ENCODE measurements around the gene CUEDC2.

Gene CUEDC2

DNA sequence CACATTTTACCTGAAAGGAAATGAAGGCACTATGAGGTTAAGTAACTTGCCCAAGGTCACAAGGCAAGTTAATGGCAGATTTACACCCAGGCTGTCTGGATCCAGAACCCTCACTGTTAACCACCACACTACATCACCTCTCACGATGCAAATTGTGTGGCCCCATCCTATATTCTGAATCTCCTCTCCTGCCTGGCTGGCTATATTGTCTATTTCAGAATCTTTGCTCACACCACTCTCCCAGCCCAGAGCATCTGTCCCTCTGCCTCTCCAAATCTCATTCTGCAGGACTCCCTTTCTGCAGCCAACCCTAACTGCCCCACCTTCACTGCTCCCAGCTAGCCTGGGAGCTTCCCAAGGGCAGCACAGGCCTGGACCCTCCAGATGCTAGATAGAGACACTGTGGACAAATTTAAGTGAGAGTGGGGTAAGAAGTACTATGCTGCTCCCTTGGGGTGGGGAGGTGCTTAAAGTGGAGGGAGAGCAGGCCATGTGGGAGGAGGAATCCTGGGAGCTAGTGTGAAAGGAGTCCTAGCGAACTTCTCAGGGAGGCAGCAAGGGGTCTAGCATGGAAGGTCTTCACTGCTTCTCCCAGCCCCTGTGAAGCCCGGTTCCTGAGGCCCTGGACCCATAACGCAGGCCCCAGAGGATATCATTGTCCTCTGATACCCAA is 786 bp downstream of the CUEDC2 start:
- in situ Hi-C loops (cut with MboI; ENCODE audit: low pct_unique_long_range_greater_than_20kb, low sequenced_read_pairs), result no loop called here
- DNase-seq, result peak; percentile 40

DNA sequence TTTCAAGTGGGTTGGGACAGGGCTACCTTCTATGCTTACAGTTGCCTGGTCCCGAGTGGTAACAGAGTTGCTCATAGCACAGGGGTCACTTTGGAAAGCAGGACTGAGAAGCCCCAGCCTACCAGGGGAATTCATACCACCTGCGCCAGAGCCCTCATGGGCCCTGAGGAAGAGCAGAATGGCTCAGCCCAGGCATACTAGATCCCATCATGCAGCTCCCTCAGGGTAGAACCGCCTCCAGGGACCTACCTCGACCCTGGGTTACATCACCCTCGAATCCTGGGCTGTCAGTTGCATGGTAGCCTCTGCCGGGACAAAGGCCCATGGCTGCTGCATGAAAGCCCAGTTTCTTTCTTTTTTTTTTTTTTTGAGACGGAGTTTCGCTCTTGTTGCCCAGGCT is 2.9 kb downstream of the CUEDC2 start:
- in situ Hi-C loops (cut with MboI; ENCODE audit: low pct_unique_long_range_greater_than_20kb, low sequenced_read_pairs), result no loop called here

DNA sequence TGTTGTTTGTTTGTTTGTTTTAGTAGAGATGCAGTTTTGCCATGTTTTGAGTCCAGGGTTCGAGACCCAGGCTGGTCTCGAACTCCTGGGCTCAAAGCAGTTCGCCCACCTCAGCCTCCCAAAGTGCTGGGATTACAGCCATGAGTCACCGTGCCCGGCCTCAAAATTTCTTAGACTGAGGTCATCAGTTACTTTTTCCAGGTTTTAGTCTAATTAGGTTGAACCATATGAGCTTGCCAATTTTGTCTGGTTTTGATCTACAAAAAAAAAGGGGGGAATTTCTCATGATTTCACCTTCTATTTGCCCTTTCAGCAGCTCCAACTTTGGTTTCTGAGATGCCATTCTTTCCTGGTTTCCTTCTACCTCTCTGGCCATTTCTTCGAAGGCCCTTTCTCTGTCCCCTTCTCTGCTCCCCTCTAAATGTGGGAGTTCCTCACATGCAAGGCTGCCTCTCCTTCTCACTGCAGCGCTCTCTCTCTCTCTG is 5.5 kb downstream of the CUEDC2 start:
- DNase-seq, result no peak
- in situ Hi-C loops (cut with MboI; ENCODE audit: low pct_unique_long_range_greater_than_20kb, low sequenced_read_pairs), result no loop called here

More for the DNA sequence above, 2.9 kb downstream of the CUEDC2 start:
- no peak for DNase-seq

DNA sequence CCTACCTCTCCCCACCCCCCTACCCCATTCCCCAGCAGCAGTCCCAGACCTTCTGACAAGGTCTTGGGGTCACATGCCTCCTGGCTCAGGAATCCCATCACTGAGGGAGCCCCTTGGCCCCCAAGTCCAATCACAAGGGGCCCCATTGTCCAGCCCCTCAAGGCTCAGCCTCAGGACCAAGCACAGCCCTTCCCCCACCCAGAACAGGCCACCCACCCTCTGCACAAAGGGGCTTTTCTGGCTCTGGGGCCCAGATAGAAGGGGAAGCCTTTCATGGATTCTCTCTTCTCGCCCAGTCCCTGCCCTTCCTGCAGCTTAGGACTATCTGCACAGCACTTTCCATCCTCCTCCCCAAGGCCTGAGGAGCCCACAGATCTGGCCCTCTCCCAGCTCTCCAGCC is 6.9 kb downstream of the CUEDC2 start:
- in situ Hi-C loops (cut with MboI; ENCODE audit: low pct_unique_long_range_greater_than_20kb, low sequenced_read_pairs), result no loop called here

DNA sequence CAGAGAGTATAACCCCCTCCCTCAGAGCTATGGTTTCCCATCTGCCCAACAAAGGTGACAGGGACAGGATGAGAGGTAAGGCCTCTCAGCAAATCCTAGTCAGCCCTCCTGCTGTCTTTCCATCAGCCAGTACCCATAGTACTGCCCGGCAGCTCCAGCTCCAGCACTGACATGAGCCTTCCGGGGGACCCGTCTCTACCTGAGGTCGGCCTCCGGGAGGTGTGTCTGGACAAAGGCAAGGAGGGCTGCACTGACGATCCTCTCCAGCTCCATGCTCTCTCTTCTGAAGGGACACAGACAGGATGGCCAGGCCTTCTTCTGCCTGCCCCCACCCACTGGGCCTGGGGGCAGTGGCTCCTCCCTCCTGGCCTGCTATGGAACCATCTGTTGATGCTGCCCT is 7.5 kb downstream of the CUEDC2 start:
- no peak for DNase-seq
- in situ Hi-C loops (cut with MboI; ENCODE audit: low pct_unique_long_range_greater_than_20kb, low sequenced_read_pairs), result no loop called here

More for the DNA sequence above, 6.9 kb downstream of the CUEDC2 start:
- no peak for DNase-seq

DNA sequence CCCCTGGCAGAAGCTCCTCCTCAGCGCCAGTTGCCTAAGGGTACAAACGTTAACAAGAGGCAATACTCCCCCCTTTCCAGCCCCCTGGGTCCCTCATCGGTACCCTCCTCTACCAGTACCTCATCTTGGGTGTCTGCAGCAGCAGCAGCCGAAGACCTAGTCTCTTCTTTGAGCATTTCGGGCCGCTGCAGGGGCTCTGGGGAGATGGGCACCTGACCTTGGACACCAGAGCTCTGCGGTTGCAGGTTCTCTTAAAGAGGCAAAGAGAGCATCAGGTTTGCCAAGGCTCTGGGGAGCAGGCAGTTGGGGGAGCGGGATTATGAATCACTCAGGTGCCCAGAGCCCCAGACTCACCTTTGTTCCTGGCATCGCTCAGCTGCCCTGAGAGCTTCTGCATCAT is 8.2 kb downstream of the CUEDC2 start:
- in situ Hi-C loops (cut with MboI; ENCODE audit: low pct_unique_long_range_greater_than_20kb, low sequenced_read_pairs), result no loop called here
- DNase-seq, result no peak

DNA sequence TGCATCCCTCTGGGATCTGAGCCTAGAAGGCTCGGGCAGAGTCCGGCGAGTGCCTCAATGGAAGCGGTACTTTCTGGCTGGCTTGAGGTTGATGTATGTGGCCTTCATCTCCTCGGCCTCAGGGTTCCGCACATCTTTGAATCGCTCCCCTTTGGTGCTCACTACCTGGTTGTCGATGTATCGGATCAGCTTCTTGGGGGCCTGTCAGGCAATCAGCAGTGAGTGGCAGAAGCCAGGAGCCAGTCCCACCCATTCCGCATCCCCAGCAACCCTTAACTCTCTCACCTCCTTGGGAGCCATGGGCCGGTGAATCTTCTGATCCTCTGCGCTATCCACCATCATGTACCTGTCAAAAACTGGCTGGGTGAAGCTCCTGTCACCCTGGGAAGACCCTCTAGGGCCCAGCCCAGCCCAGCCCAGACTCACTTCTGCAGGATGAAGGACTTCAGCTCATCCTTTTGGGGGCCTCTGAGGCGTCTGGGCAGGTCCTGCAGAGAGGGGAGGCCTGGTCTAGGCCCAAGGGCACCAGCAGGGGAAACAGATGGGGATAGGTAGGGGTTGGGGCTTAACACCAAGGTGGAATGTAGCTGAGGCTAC is 8.9 kb downstream of the CUEDC2 start:
- no peak for DNase-seq
- in situ Hi-C loops (cut with MboI; ENCODE audit: low pct_unique_long_range_greater_than_20kb, low sequenced_read_pairs), result no loop called here

DNA sequence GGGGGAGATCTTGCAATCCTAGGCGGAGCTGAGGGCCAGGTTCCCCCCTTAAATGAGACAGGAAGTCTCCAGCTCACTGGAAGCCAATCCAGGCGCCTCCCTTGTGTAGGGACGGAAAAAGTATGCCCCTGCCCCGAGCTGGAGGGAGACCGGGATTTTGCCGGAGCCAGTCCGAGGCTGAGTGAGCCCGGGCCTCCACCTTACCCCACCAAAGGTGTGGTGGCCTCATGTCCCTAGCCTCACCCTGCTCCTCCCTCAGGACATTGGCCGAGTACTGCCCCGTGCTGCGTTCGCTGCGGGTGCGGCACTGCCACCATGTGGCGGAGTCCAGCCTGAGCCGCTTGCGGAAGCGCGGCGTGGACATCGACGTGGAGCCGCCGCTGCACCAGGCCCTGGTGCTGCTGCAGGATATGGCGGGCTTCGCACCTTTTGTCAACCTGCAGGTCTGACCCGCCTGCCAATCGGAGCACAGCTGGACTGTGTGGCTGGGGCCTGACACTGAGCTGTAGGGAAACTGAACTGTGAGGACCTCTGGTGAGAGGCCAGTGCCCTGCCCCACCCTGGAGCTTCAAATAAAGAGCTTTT is 9.7 kb downstream of the CUEDC2 start:
- peak; percentile 75 for DNase-seq
- in situ Hi-C loops (cut with MboI; ENCODE audit: low pct_unique_long_range_greater_than_20kb, low sequenced_read_pairs), result no loop called here

DNA sequence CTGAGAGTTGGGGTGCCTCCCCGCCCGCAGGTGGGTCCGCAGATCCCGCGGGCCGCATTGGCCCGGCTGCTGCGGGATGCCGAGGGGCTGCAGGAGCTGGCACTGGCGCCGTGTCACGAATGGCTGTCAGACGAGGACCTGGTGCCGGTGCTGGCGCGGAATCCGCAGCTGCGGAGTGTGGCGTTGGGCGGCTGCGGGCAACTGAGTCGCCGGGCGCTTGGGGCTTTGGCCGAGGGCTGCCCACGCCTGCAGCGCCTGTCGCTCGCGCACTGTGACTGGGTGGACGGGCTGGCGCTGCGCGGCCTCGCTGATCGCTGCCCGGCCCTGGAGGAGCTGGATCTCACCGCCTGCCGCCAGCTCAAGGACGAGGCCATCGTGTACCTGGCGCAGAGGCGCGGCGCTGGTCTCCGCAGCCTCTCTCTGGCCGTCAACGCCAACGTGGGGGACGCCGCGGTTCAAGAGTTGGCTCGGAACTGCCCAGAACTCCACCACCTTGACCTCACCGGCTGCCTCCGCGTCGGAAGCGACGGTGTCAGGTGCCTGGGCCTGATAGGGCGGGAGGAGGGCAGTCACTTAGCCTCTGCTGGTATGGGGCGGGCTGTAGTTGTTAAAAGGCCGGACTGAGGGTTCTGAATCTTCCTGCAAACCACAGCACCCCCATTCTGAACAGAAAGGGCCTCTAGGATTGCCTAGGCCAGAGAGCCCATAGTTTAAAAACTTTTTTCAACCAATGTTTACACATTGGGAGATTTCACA is 10.4 kb downstream of the CUEDC2 start:
- peak; percentile 28 for DNase-seq
- in situ Hi-C loops (cut with MboI; ENCODE audit: low pct_unique_long_range_greater_than_20kb, low sequenced_read_pairs), result no loop called here

DNA sequence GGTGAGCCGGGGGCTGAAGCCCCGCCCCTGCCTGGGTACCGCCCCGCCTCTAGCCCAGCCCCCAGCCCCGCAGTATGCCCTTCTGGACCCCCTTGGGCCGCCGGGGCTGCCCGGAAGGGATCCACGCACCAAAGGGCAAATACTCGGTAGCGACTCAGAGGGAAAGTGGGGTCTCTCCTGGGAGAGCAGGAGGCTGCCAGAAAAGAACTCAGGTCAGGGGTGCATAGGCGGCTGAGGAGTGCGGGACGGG is 10.9 kb downstream of the CUEDC2 start:
- DNase-seq, result no peak
- in situ Hi-C loops (cut with MboI; ENCODE audit: low pct_unique_long_range_greater_than_20kb, low sequenced_read_pairs), result no loop called here

DNA sequence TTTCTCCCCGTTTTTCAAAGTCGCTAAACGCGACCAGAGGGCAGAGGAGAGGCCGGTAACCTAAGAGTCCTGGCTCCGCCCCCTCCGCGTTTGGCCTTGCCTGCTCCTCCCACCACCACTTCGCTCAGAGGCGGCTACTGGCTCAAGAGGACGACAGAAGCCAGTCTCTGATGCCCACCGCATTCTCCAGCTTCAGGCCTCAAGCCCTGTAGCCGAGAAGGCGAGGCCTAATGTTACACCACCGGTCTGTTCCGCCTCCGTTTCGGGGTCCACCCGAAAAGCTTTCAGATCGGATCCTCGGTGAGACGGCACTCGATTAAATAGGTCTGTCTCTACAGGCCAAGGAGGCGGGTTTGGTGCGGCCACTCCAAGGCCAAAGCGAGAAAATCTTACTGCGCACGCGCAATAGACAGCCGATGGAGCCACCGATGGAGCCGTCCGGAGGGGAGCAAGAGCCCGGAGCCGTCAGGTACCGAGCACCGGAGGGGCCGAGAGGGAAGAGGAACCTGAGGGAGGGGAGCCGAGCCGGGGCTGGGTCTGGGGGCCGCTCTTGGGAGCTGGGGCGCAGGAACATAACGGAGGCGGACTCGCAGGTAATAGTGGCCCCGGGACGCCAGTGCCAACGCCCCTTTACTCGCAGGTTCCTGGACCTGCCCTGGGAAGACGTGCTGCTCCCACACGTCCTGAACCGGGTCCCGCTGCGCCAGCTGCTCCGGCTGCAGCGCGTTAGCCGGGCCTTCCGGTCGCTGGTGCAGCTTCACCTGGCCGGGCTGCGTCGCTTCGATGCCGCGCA is 11.5 kb downstream of the CUEDC2 start, which contains the start of gene FBXL15:
Gene FBXL15, plus strand, starts transcription at position 123 of the 793 bp plus-strand sequence. Its CDS starts 294 bp downstream, at position 417.
- peak; percentile 98 for DNase-seq
- in situ Hi-C loops (cut with MboI; ENCODE audit: low pct_unique_long_range_greater_than_20kb, low sequenced_read_pairs), result no loop called here

DNA sequence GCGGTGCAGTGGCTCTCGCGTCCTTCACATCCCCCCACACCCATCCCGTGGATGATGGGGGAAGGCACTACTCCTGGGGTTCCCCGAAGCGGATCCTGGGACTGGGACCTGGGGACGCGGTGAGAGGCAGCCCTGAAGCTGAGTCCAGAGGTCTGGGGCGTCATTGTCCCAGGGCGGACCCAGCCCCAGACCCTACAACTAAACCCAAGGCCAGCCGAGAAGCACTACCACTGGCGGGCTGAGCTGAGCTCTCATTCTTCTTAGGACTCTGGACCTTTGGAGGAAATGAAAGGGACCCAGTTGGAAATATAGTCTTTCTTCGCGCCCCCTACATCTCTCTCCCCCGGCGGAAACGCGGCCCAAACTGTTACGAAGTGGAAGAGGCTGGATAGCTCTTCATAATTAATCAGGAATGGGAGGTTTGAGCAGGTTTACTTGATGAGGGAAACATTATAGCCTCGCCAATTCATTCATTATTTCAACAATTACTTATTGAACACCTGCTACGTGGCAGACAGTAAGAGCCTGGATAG is 12.1 kb downstream of the CUEDC2 start:
- in situ Hi-C loops (cut with MboI; ENCODE audit: low pct_unique_long_range_greater_than_20kb, low sequenced_read_pairs), result no loop called here
- no peak for DNase-seq

DNA sequence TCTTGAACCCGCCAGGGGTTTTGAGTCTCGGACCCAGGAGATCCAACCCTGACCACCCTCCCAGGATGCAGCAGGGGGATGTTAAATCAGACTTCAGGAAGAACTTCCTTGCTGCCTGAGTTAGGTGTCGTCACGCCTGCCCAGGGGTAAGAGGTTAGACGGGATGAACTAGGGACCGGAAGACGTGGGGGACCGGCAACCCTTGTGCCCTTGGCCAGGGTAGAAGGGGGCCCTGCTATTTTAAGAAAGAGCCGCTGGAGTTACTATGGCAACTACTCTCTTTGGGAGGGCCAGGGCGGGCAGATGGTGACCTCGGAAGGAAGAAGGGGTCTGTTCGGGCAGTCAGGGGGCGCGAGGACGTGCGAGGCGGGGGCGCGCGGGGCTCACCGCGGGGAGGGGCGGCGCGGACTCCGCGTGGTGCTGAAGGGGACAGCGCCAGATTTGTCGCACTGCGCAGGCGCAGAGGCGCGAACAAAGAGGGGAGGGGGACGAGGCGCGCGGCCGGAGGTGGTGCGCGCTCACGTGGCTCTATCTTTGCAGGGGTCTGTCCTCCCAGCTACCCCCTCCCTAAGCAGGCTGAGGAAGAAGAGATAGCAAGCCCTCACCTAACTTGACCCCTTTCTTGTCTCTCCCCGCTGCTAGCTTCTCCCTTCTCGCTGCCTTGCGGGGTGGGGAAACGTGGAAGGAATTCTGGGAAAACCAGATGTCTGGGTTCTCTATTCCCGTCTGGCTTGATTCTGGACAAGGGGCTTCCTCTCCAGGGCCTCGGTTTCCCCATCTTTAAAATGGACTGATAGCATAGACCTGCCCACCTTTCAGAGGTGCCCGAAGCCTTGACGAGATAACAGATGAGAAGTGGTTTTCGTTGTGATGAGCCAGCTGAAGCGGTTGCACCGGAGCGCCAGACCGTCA is 12.8 kb downstream of the CUEDC2 start:
- DNase-seq, result peak; percentile 57
- in situ Hi-C loops (cut with MboI; ENCODE audit: low pct_unique_long_range_greater_than_20kb, low sequenced_read_pairs), result no loop called here

DNA sequence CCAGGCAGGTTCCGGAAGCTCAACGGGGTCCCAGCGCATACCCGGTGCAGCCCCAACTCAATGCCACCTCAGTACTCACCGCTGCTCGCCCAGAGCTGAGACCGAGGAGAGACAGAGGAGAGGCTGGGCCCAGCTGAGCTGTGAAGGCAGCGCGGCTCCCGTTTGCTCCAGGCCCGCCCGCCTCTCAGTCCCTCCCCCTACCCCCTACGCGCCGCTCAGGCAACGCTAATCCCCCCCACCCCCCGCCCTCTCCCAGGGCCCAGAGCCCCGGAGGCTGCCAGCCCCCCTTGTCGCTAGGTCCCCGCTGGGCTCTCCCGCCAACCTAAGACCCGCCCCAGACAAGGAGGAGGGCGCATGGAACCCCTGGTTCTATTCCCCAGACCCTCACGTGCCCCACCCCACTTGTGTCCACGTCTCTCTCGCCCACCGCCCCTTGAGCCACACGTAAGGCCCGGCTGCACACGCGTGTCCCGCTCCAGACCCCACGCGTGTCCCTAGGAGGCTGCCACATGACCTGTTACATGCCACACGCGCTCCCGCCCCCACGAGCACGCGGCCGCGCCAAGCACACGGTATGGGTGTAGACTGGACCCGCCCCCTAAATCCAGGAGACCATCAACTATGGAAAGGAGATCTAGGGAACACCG is 13.6 kb downstream of the CUEDC2 start, which contains the start of gene PSD:
Gene PSD, minus strand, starts transcription at position 164 of the 647 bp plus-strand sequence. CDS start 1,747 bp downstream, outside the sequence.
- DNase-seq, result no peak
- in situ Hi-C loops (cut with MboI; ENCODE audit: low pct_unique_long_range_greater_than_20kb, low sequenced_read_pairs), result no loop called here

DNA sequence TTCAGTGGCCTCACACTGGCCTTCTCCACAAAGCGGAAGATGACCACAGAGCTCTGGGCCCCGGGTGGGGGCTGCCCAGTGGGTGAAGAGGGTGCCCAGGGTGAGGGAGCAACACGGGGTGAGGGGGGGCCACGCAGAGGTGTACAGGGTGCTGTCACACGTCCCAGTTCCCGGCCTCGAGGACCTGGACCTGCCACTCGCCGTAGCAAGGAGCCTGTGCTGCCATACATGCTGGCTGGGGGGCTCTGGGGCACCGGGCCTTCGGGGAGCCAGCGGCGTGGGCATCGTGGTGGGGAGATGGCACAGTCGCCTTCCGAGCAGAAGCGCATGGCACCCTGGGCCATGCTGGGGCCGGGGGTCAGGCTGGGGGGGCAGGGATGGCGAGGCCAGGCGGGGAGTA is 15.7 kb downstream of the CUEDC2 start:
- in situ Hi-C loops (cut with MboI; ENCODE audit: low pct_unique_long_range_greater_than_20kb, low sequenced_read_pairs), result no loop called here
- DNase-seq, result no peak

DNA sequence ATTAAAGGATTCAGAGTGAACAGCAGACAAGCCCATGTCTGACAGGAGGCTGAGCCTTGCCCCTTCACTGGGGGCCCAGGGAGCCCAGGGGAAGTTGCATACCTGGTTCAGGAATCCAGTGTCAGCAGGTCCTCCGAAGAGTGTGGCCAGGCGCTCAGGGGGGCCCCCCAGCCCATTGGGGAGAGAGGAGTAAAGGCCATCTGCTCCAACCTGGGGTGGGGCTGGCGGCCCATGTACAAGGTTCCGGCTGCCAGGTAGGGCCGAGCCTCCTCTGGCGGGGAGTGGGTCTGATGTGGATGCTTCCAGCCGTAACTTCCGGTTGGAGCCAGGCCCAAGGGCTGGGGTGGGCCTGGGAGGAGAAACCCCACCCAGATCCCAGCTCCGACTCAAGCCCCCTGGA is 16.1 kb downstream of the CUEDC2 start:
- in situ Hi-C loops (cut with MboI; ENCODE audit: low pct_unique_long_range_greater_than_20kb, low sequenced_read_pairs), result no loop called here
- no peak for DNase-seq

DNA sequence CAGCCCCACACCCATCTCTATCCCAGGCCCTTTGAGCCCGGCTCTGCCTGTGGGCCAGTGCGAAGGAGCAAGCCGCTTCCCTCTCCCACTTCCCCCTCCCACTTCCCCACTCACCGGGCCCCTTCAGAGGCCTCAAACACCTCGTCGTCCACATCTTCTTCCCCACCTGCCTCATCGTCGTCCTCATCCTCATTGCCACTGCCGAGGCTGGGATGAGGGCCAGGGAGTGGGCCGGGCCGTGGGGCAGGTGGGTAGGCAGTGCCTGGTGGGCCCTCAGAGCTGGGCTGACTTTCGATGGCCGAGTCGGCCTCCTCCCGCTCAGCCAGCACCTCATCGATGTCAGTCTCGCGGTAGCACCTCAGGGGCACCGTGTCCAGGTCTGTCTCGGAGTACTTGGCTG is 17.6 kb downstream of the CUEDC2 start:
- DNase-seq, result no peak
- in situ Hi-C loops (cut with MboI; ENCODE audit: low pct_unique_long_range_greater_than_20kb, low sequenced_read_pairs), result no loop called here
